ENCODE results near the gene ATP11A.
"Not testable (repeated sequence)": the region's sequence is repeated elsewhere in the genome, so short reads cannot be mapped to it uniquely, and the experiment has no call there.

The ATP11A gene

GRCh38 chr13:112671359-112671758 lies 18.5 kb upstream of the ATP11A start:
- no peak for DNase-seq

- no peak for DNase-seq
Observed at GRCh38 chr13:112672651-112673284, 17.1 kb upstream of the ATP11A start.

- no peak for DNase-seq
Observed at GRCh38 chr13:112674412-112675365, 15.1 kb upstream of the ATP11A start.

- DNase-seq = no peak
Observed at GRCh38 chr13:112675366-112675756, 14.5 kb upstream of the ATP11A start.

- not testable (repeated sequence) for DNase-seq
Observed at GRCh38 chr13:112677421-112677962, 12.3 kb upstream of the ATP11A start.

- no peak for DNase-seq
Observed at GRCh38 chr13:112679381-112679780, 10.5 kb upstream of the ATP11A start.

- DNase-seq = no peak
Observed at GRCh38 chr13:112679932-112680677, 9.7 kb upstream of the ATP11A start.

- DNase-seq = no peak
Observed at GRCh38 chr13:112680741-112681360, 9.0 kb upstream of the ATP11A start.

GRCh38 chr13:112683581-112683980 lies 6.3 kb upstream of the ATP11A start:
- DNase-seq = no peak

- no peak for DNase-seq
Observed at GRCh38 chr13:112684071-112684845, 5.6 kb upstream of the ATP11A start.

- DNase-seq = not testable (repeated sequence)
Observed at GRCh38 chr13:112685189-112685805, 4.5 kb upstream of the ATP11A start.

GRCh38 chr13:112685896-112686295 lies 3.9 kb upstream of the ATP11A start:
- no peak for DNase-seq

GRCh38 chr13:112686364-112686763 lies 3.5 kb upstream of the ATP11A start:
- DNase-seq = no peak

- DNase-seq = no peak
Observed at GRCh38 chr13:112686987-112687386, 2.9 kb upstream of the ATP11A start.

- DNase-seq = no peak
Observed at GRCh38 chr13:112687836-112688559, 1.8 kb upstream of the ATP11A start.

GRCh38 chr13:112688560-112689302 lies 1.1 kb upstream of the ATP11A start:
- DNase-seq = no peak

- peak; percentile 75 for DNase-seq
Observed at GRCh38 chr13:112690283-112690929, 568 bp downstream of the ATP11A start.

- DNase-seq = no peak
Observed at GRCh38 chr13:112692104-112692503, 2.3 kb downstream of the ATP11A start.

- no peak for DNase-seq
Observed at GRCh38 chr13:112692586-112692985, 2.7 kb downstream of the ATP11A start.

Data from NCI-H1105 (cell line).